DND-41 (cell line): ENCODE measurements around the gene PLOD2.

Experiments
- ATAC-seq: fragments of 200-7000 bp; cut with Tn5 transposase; 3 replicates; pipeline ENCODE4 v1.9.1; 2021; ENCODE audit warnings: low read depth; ENCODE audit not compliant: insufficient read depth
- DNase-seq: peaks from one replicate; pipeline ENCODE4 v3.0.0-alpha.2; 2020
- H2AFZ ChIP-seq: 2 replicates; pipeline ENCODE4 v1.6.0; 2012; ENCODE audit warnings: low read depth, low read length
- H3K27ac ChIP-seq: 2 replicates; pipeline ENCODE4 v1.5.1; 2012; ENCODE audit warnings: low read length, inconsistent platforms
- H3K27me3 ChIP-seq: fragments of 200-600 bp; sonication (generic); 2 replicates; pipeline ENCODE4 v1.6.0; 2012; ENCODE audit warnings: low read length, mild to moderate bottlenecking, inconsistent platforms; ENCODE audit not compliant: insufficient read depth, poor library complexity
- H3K36me3 ChIP-seq: 2 replicates; pipeline ENCODE4 v1.5.1; 2012; ENCODE audit warnings: low read length, inconsistent platforms; ENCODE audit not compliant: insufficient read depth
- H3K4me1 ChIP-seq: 2 replicates; pipeline ENCODE4 v1.5.1; 2012; ENCODE audit warnings: mild to moderate bottlenecking, low read length; ENCODE audit not compliant: insufficient read depth
- H3K4me2 ChIP-seq: 2 replicates; pipeline ENCODE4 v1.6.0; 2012; ENCODE audit warnings: mild to moderate bottlenecking, moderate library complexity, low read length, inconsistent platforms; ENCODE audit not compliant: insufficient read depth
- H3K4me3 ChIP-seq, 2 experiments: fragments of 200-600 bp in 1 of 2; shearing (Covaris generic) in 1 of 2; 2 replicates each; pipeline ENCODE4 v1.5.1; 2012 to 2016; ENCODE audit warnings: inconsistent platforms in 2 of 2, low read length in 2 of 2, mild to moderate bottlenecking in 2 of 2, low read depth in 1 of 2, moderate library complexity in 1 of 2
- H3K79me2 ChIP-seq: 2 replicates; pipeline ENCODE4 v1.6.0; 2012; ENCODE audit warnings: low read length, inconsistent platforms; ENCODE audit not compliant: insufficient read depth
- H3K9ac ChIP-seq: 2 replicates; pipeline ENCODE4 v1.6.0; 2012; ENCODE audit warnings: low read depth, mild to moderate bottlenecking, inconsistent platforms, low read length, moderate library complexity
- H3K9me3 ChIP-seq: 2 replicates; pipeline ENCODE4 v1.5.1; 2012; ENCODE audit warnings: low read length, moderate library complexity, mild to moderate bottlenecking, inconsistent platforms; ENCODE audit not compliant: insufficient read depth, severe bottlenecking
- H4K20me1 ChIP-seq: 2 replicates; pipeline ENCODE4 v1.6.0; 2012; ENCODE audit warnings: low read length; ENCODE audit not compliant: insufficient read depth
- CTCF ChIP-seq: IDR thresholded peaks from 2 replicates; pipeline ENCODE4 v1.5.1; 2012; ENCODE audit warnings: borderline replicate concordance, low read length, moderate library complexity, mild to moderate bottlenecking; ENCODE audit not compliant: poor library complexity, severe bottlenecking; ENCODE audit errors: extremely low read depth
- EZH2 ChIP-seq: IDR thresholded peaks from 3 replicates; pipeline ENCODE4 v1.6.1; 2012; ENCODE audit warnings: borderline replicate concordance, low read depth, mild to moderate bottlenecking, moderate library complexity, low read length, inconsistent platforms; ENCODE audit not compliant: severe bottlenecking

PLOD2 gene

GRCh38 chr3:146024260-146024659, 136.7 kb downstream of the PLOD2 start:
- H3K27ac ChIP-seq, result no peak overlapping the region
- no peak overlapping the region for H3K4me2 ChIP-seq
- H3K9me3 ChIP-seq, result no peaks in the 10 kb centered on the region
- H3K9ac ChIP-seq, result no peak overlapping the region
- no peak overlapping the region for H3K4me3 ChIP-seq
- ATAC-seq (no peak), DNase-seq (no peak)
- TF ChIP-seq CTCF (no peak), EZH2 (no peak)
- no peaks in the 10 kb centered on the region for H3K27me3 ChIP-seq
- H3K36me3 ChIP-seq, result no peaks in the 10 kb centered on the region
- H4K20me1 ChIP-seq, result no peaks in the 10 kb centered on the region
- H3K79me2 ChIP-seq, result no peaks in the 10 kb centered on the region
- H3K4me1 ChIP-seq, result no peaks in the 10 kb centered on the region
- H2AFZ ChIP-seq, result no peak overlapping the region

DNA sequence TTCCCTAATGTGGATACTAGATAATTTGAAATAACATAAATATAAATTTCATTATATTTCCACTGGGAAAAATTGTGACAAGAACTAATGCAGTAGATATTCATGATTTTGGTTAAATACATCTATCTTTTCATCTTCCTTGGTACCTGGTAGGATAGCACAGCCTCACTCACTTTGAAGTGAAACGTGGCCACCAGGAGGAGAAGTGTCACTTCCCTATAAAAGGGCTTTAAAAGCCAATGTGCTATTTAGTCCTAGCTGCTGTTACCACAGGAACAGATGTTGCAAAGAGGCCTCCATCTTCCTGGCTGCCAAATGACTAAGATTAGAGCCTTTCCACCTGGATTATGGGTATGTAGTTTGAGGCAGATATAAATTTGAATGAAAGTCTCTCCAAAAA, 140.0 kb downstream of the PLOD2 start:
- no peak for TF ChIP-seq CTCF
- TF ChIP-seq EZH2, result no peak
- ATAC-seq (no peak), DNase-seq (no peak)
- no peak overlapping the region for H3K4me3 ChIP-seq
- no peak overlapping the region for H3K9ac ChIP-seq
- no peaks in the 10 kb centered on the region for H3K36me3 ChIP-seq
- no peaks in the 10 kb centered on the region for H3K27me3 ChIP-seq
- no peak overlapping the region for H3K4me2 ChIP-seq
- no peaks in the 10 kb centered on the region for H3K79me2 ChIP-seq
- no peaks in the 10 kb centered on the region for H4K20me1 ChIP-seq
- H3K9me3 ChIP-seq, result no peaks in the 10 kb centered on the region
- H2AFZ ChIP-seq, result no peak overlapping the region
- H3K27ac ChIP-seq, result no peak overlapping the region
- no peaks in the 10 kb centered on the region for H3K4me1 ChIP-seq

- Histone ChIP-seq H3K27me3 (no peaks in the 10 kb centered on the region), H3K9me3 (no peaks in the 10 kb centered on the region), H2AFZ (no peak overlapping the region), H3K4me1 (no peaks in the 10 kb centered on the region), H3K79me2 (no peaks in the 10 kb centered on the region), H3K4me3 (no peak overlapping the region), H3K27ac (no peak overlapping the region), H3K9ac (no peak overlapping the region), H4K20me1 (no peaks in the 10 kb centered on the region), H3K36me3 (no peaks in the 10 kb centered on the region), H3K4me2 (no peak overlapping the region)
- TF ChIP-seq EZH2, result no peak
- no peak for TF ChIP-seq CTCF
- no peak for DNase-seq
- ATAC-seq, result no peak
Measured at GRCh38 chr3:146019508-146019907, 141.5 kb downstream of the PLOD2 start.
